Measurements from ENCODE around the gene ERN1. TPM values are rescaled to one million over a fixed set of nuclear protein-coding genes. Genes with fewer than 3 reads are reported as not detected.
A peak's percentile ranks its signal among the peaks of the same experiment; 100 is the strongest.

The ERN1 gene
- total and polyA plus RNA-seq, 2 of the 13 experiments (the other 11 are each of a cell fraction or from before 2014, with no cell fraction given): 6.0 to 12.7 TPM

- TF ChIP-seq ZNF609 (CRISPR knock-in tag; IDR thresholded peaks at IDR 0.05; ENCODE audit: borderline replicate concordance): peak; percentile 93; the same call in 1 of the 2 replicates
- TF ChIP-seq BORCS8-MEF2B (CRISPR knock-in tag; IDR thresholded peaks at IDR 0.05): no peak
- peak; percentile 99; the same call in 1 of the 2 replicates for TF ChIP-seq FOXK1 (CRISPR knock-in tag; IDR thresholded peaks at IDR 0.05; ENCODE audit: borderline replicate concordance, low read depth)
- TF ChIP-seq KLF13 (CRISPR knock-in tag; IDR thresholded peaks at IDR 0.05): no peak
- TF ChIP-seq ZNF768 (CRISPR knock-in tag; IDR thresholded peaks at IDR 0.05): no peak
- TF ChIP-seq ZNF17 (CRISPR knock-in tag; IDR thresholded peaks at IDR 0.05): no peak
- 0 out of 2 replicates have a peak, but pooled peaks have one; percentile 80 for TF ChIP-seq KLF9 (CRISPR knock-in tag; IDR thresholded peaks at IDR 0.05; ENCODE audit: low read depth)
- TF ChIP-seq ATF6 (CRISPR knock-in tag; conservative IDR thresholded peaks at IDR 0.05): no peak
- peak; percentile 44 for TF ChIP-seq DBP (CRISPR knock-in tag; IDR thresholded peaks at IDR 0.05; ENCODE audit: not compliant biosample characterization)
- peak; percentile 84; the same call in 1 of the 2 replicates for TF ChIP-seq RARG (CRISPR knock-in tag; IDR thresholded peaks at IDR 0.05; ENCODE audit: low read depth)
- no peak for TF ChIP-seq ZNF432 (CRISPR knock-in tag; IDR thresholded peaks at IDR 0.05; ENCODE audit: borderline replicate concordance)
- peak; percentile 84 for TF ChIP-seq ZNF644 (CRISPR knock-in tag; IDR thresholded peaks at IDR 0.05; ENCODE audit: low read depth)
- peak in 1 of 2 experiments; percentile 99; a peak in 2 of 4 replicates for TF ChIP-seq KLF16 (CRISPR knock-in tag; IDR thresholded peaks at IDR 0.05)
- TF ChIP-seq STAT5B (CRISPR knock-in tag; IDR thresholded peaks at IDR 0.05): no peak
- TF ChIP-seq DRAP1 (CRISPR knock-in tag; IDR thresholded peaks at IDR 0.05): peak; percentile 52; the same call in 1 of the 2 replicates
- TF ChIP-seq ZNF839 (CRISPR knock-in tag; IDR thresholded peaks at IDR 0.05; ENCODE audit: borderline replicate concordance): no peak
- TF ChIP-seq MIXL1 (CRISPR knock-in tag; IDR thresholded peaks at IDR 0.05): peak; percentile 99
- TF ChIP-seq FOXA1 (IDR thresholded peaks at IDR 0.05): peak; percentile 94
- peak; percentile 95 for TF ChIP-seq FOXA1 (CRISPR knock-in tag; IDR thresholded peaks at IDR 0.05)
Observed at GRCh38 chr17:64081802-64082799, 47.8 kb downstream of the ERN1 start (continued).

Data from HepG2 (cell line).